Prostate gland (tissue), 2 donors: ENCODE data around the gene HDLBP. TPM values are rescaled to one million over a fixed set of nuclear protein-coding genes. Genes with fewer than 3 reads are reported as not detected.

Experiments
- DNase-seq: peaks from one replicate; pipeline ENCODE4 v3.0.0-alpha.2; 2019; ENCODE audit warnings: low spot score
- H3K27ac ChIP-seq, 2 donors: fragments of 200-600 bp; sonication (generic); 2 replicates each; pipeline ENCODE4 v1.5.1; 2017 to 2019
- H3K27me3 ChIP-seq: fragments of 200-600 bp; sonication (generic); replicated peaks from 2 replicates; pipeline ENCODE4 v1.5.1; 2019; ENCODE audit not compliant: insufficient read depth
- H3K36me3 ChIP-seq, 2 donors: fragments of 200-600 bp; sonication (generic); 1 replicate in 1 of 2; 2 replicates in 1 of 2; pipeline versions ENCODE4 v1.5.1 to v1.8.1; 2017 to 2019
- H3K4me1 ChIP-seq: fragments of 200-600 bp; sonication (generic); replicated peaks from 2 replicates; pipeline ENCODE4 v1.5.1; 2019
- H3K4me3 ChIP-seq, 2 donors: fragments of 200-600 bp; sonication (generic); 2 replicates each; pipeline ENCODE4 v1.5.1; 2017 to 2019
- H3K9me3 ChIP-seq: fragments of 200-600 bp; sonication (generic); 2 replicates; pipeline ENCODE4 v1.5.1; 2017
- POLR2A ChIP-seq: fragments of 450-650 bp; IDR thresholded peaks from one replicate; pipeline ENCODE4 v1.6.1; 2016; ENCODE audit warnings: antibody characterized with exemption, mild to moderate bottlenecking
- POLR2AphosphoS5 ChIP-seq: sonication (generic); formaldehyde crosslinking; IDR thresholded peaks from one replicate; pipeline ENCODE4 v1.6.1; 2017; ENCODE audit warnings: antibody characterized with exemption
- WGBS: methylation state at CpG from one replicate; pipeline ENCODE4 v1.1.5; 2018; 5-methylcytosine and 5-hydroxymethylcytosine counted together
- intact Hi-C: fragments of 100-400 bp; cut with DNase I; formaldehyde crosslinking; loops from one replicate; pipeline ENCODE4 v1.14.2; 2022
- total RNA-seq, 2 donors: library from RNA; depleted of rRNA; stranded (reverse); fragments of >200 nt; gene quantifications; one replicate each; pipeline ENCODE4 v1.1.0, GENCODE V29; 2016
- TF ChIP-seq, protein P1 (sequence below), 4 experiments: fragments of 200-600 bp in 2 of 4; fragments of 450-650 bp in 2 of 4; sonication (generic) in 2 of 4; IDR thresholded peaks; 1 replicate in 3 of 4; 2 replicates in 1 of 4; pipeline ENCODE4 v1.5.1; 2016 to 2019; ENCODE audit warnings: antibody characterized with exemption in 4 of 4, mild to moderate bottlenecking in 2 of 4, moderate library complexity in 2 of 4

Gene HDLBP
- total RNA-seq, 2 donors from 2014 or later, result 529 to 612 TPM

DNA sequence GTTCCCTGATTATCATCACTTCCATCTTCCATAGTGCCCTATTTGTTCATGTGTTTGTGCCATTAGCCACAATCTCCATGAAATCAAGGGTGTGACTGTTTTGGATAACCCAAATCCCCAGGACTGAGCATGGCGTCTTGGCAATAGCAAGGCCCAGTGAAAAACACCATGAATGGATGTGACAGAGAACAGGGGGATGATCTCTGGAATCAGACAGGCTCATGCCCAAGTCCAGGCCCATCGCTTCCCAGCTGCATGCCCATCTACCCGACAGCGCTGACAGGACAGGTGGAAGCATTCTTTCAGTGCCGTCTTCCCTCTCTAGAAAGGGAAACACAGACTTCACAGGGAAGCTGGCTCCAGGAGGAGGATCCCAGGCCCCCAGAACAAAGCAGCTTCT is 50.0 kb downstream of the HDLBP start:
- TF ChIP-seq, protein P1, sequence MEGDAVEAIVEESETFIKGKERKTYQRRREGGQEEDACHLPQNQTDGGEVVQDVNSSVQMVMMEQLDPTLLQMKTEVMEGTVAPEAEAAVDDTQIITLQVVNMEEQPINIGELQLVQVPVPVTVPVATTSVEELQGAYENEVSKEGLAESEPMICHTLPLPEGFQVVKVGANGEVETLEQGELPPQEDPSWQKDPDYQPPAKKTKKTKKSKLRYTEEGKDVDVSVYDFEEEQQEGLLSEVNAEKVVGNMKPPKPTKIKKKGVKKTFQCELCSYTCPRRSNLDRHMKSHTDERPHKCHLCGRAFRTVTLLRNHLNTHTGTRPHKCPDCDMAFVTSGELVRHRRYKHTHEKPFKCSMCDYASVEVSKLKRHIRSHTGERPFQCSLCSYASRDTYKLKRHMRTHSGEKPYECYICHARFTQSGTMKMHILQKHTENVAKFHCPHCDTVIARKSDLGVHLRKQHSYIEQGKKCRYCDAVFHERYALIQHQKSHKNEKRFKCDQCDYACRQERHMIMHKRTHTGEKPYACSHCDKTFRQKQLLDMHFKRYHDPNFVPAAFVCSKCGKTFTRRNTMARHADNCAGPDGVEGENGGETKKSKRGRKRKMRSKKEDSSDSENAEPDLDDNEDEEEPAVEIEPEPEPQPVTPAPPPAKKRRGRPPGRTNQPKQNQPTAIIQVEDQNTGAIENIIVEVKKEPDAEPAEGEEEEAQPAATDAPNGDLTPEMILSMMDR (IDR thresholded peaks at IDR 0.05), result no peak
- TF ChIP-seq POLR2AphosphoS5 (no peak), POLR2A (no peak)
- no peak for DNase-seq
- no peaks in the 10 kb centered on the region for H3K9me3 ChIP-seq
- intact Hi-C loops, result no loop called here
- peaks cover 9% of the 10 kb centered on the region for H3K4me1 ChIP-seq
- no peak overlapping the region for H3K4me3 ChIP-seq
- 88% methylated on average over 5 of the region's 5 CpGs for WGBS
- H3K27me3 ChIP-seq, result no peaks in the 10 kb centered on the region
- peaks cover 24 to 33% of the 10 kb centered on the region in 2 donors for H3K36me3 ChIP-seq
- H3K27ac ChIP-seq, result no peak overlapping the region

DNA sequence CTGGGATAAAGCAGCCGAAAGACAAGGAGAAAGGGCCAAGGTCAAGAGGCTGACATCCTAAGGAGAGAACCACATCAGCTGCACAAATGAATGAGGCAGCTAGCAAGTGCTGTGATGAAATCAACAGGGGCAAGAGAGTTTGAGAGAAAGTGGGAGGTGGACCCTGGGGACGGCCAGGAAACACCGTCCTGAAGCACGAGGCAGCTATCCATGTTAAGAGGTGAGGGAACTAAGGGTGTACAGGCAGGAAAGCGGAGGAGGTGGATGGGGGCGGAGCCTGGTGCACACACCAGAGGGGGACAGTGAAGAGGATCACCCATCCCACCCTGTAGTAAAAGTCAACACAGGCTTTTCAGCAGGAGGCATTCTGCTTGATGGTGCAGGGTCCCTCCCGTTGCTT is 52.4 kb downstream of the HDLBP start:
- WGBS, result 89% methylated on average over 7 of the region's 7 CpGs
- Histone ChIP-seq H3K4me1 (no peaks in the 10 kb centered on the region), H3K9me3 (no peaks in the 10 kb centered on the region), H3K27ac (no peak overlapping the region), H3K27me3 (no peaks in the 10 kb centered on the region), H3K4me3 (no peak overlapping the region), H3K36me3 (peaks cover 24 to 33% of the 10 kb centered on the region in 2 donors)
- no peak for DNase-seq
- TF ChIP-seq, protein P1 (IDR thresholded peaks at IDR 0.05), result no peak
- TF ChIP-seq POLR2AphosphoS5 (no peak), POLR2A (no peak)
- intact Hi-C loops, result no loop called here

GRCh38 chr2:241261628-241262027 is 53.8 kb downstream of the HDLBP start:
- intact Hi-C loops, result no loop called here
- H3K4me3 ChIP-seq, result no peak overlapping the region
- no peaks in the 10 kb centered on the region for H3K27me3 ChIP-seq
- WGBS, result 86% methylated on average over 4 of the region's 4 CpGs
- no peak overlapping the region for H3K27ac ChIP-seq
- TF ChIP-seq POLR2AphosphoS5, result no peak
- no peak for TF ChIP-seq POLR2A
- TF ChIP-seq, protein P1 (IDR thresholded peaks at IDR 0.05), result no peak
- peaks cover 24 to 40% of the 10 kb centered on the region in 2 donors for H3K36me3 ChIP-seq
- no peak for DNase-seq
- no peaks in the 10 kb centered on the region for H3K9me3 ChIP-seq
- no peaks in the 10 kb centered on the region for H3K4me1 ChIP-seq

DNA sequence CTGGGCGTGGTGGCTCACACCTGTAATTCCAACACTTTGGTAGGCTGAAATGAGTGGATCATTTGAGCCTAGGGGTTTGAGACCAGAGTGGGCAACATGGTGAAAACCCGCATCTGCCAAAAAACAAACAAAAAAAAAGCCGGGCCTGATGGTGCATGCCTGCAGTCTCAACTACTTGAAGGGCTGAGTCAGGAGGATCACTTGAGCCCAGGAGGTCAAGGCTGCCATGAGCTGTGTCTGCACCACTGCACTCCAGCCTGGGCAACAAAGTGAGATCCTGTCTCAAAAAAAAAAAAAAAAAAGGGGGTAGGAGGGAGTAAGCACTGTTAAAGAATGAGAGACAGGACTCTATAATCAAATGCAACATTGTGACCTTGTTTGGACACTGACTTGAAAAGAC is 54.6 kb downstream of the HDLBP start:
- no peaks in the 10 kb centered on the region for H3K4me1 ChIP-seq
- WGBS, result 79% methylated on average over 3 of the region's 3 CpGs
- H3K9me3 ChIP-seq, result no peaks in the 10 kb centered on the region
- no peaks in the 10 kb centered on the region for H3K27me3 ChIP-seq
- H3K27ac ChIP-seq, result no peak overlapping the region
- DNase-seq, result no peak
- no peak overlapping the region for H3K4me3 ChIP-seq
- intact Hi-C loops, result no loop called here
- H3K36me3 ChIP-seq, result peaks cover 28 to 48% of the 10 kb centered on the region in 2 donors
- no peak for TF ChIP-seq POLR2AphosphoS5
- TF ChIP-seq, protein P1 (IDR thresholded peaks at IDR 0.05), result no peak
- no peak for TF ChIP-seq POLR2A

DNA sequence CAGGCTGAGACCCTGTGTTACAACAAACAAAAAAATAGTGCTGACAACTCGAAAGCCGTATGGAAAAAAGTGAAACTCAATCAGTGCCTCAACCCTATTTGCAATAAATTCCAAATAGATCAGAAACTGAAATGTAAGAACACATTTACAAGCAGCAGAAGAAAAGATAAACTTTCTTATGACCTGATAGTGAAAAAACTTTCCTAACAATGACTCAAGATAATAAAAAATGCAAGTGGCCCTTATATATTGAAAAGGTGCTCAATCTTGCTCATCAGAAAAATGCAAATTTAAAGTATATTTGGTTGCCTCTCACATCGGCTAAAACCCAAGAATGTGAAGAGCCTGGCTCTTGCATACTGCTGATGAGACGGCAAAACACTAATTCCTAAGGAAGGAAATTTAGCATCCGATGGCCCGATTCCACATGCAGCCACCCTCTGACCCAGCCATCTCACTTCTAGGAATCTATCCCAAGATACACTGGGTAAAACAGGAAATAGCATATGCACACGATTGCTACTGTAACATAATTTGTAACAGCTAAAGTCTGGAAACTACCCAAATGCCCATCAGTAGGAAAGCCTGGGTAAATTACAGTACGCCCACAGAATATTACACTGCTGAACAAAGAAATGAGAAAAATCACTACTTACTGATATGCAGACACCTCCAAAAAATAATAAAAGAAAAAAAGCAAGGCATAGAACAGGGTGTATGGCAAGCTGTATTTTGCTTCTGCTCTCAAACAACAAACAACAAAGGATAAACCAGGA is 56.8 kb downstream of the HDLBP start:
- TF ChIP-seq, protein P1 (IDR thresholded peaks at IDR 0.05), result no peak
- TF ChIP-seq POLR2A, result no peak
- TF ChIP-seq POLR2AphosphoS5, result no peak
- H3K27me3 ChIP-seq, result no peaks in the 10 kb centered on the region
- H3K36me3 ChIP-seq, result peaks cover 40 to 52% of the 10 kb centered on the region in 2 donors
- WGBS, result 69% methylated on average over 8 of the region's 8 CpGs
- H3K27ac ChIP-seq, result no peak overlapping the region
- no peak for DNase-seq
- intact Hi-C loops, result no loop called here
- no peaks in the 10 kb centered on the region for H3K4me1 ChIP-seq
- no peak overlapping the region for H3K4me3 ChIP-seq
- H3K9me3 ChIP-seq, result no peaks in the 10 kb centered on the region
